GM23248 (cell line): Measurements from ENCODE around the gene MOGAT2.

Experiments used
- EZH2 ChIP-seq: fragments of 200-600 bp; sonication (generic); IDR thresholded peaks from 2 replicates; pipeline ENCODE4 v1.6.1; 2018; ENCODE audit warnings: antibody characterized with exemption, mild to moderate bottlenecking; ENCODE audit not compliant: insufficient read depth, poor library complexity, severe bottlenecking
- EZH2phosphoT487 ChIP-seq: fragments of 200-600 bp; sonication (generic); IDR thresholded peaks from 2 replicates; pipeline ENCODE4 v1.6.1; 2018; ENCODE audit warnings: antibody characterized with exemption, moderate library complexity, mild to moderate bottlenecking, low read depth; ENCODE audit not compliant: insufficient read depth

- TF ChIP-seq EZH2 (no peak), EZH2phosphoT487 (no peak)
These were observed 11.3 kb upstream of the MOGAT2 start for GRCh38 chr11:75706260-75706729.
